NCI-H1694 treated with DMSO at 0.1 percent for 48 hours (cell line): ENCODE data around the gene THSD4.
"Not testable (repeated sequence)": the region's sequence is repeated elsewhere in the genome, so short reads cannot be mapped to it uniquely, and the experiment has no call there.

ENCODE experiments used
- DNase-seq: peaks from one replicate; lab custom pipeline; 2025; lab: John Stamatoyannopoulos, UW

Gene THSD4

DNA sequence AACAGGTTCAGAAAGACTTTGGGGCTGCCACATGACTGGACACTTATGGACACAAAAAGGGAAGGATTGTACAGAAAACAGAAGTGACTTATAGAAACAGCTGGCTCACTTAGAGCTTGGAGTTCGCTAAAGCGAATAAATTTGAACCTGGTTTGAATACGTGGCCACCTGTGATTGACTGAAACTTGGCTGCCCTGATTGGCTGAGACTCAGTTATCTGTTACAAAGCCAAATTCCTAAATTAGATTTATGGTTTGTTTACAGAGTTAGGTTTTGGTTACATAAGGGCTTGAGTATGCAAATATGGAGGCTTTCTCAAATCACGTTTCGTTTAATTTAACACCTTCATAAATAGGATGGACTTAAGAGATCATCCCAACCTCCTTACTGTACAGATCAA, 270.2 kb downstream of the THSD4 start:
- DNase-seq, result no peak

DNA sequence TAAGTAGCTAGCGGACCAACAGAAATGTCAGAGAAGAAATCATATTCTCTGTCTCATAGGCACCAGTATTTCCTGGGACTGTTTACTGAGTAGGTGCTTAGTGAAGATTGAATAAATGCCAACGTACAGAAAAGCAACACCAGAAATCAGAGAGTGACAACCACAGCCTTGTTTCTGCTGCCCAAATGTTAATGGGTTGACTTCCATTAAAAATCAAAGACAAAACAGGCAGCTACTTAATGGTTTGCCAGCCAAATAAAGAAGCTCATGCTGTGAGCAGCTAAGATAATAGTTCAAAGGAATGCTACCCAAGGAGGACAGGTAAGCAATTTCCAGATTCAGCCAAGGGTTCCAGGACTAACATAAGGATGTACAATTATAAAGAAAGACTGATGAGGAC, 270.7 kb downstream of the THSD4 start:
- no peak for DNase-seq

DNA sequence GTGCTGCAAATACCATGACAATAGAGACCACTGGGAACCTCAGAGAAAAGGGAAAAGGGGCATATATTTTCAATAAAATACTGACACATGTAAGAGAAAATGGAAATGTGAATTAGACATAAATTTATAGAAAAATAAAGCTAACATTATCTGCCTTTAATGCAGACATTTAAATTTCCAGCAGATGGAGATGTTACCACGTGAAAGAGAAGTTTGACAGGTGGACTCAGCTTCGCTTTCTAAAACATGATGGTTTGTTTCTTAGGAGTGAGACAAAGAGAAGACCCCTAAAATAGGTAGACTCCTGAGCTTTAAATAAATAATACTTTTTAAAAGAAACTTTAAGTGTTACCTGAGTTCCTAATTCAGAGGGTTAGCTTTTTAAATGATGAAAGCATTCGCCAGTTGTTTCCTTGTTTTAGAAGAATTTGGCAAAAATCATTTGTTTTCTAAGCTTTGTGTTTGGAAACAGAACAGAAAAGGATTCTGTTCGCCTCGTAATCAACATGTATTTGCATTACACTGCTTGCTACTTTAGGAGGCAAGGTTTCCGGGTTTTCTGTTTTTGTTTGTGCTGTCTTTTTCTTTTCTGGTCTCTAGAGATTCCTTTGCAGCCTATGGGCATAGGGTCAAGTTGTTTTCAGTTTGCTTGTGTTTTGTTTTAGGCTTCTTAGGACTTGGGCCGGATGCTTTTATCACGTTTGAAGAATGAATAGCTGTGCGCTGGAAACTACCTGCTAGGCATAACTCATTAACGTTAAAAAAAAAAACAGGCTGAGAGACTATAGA, 271.4 kb downstream of the THSD4 start:
- peak; percentile 22 for DNase-seq

DNA sequence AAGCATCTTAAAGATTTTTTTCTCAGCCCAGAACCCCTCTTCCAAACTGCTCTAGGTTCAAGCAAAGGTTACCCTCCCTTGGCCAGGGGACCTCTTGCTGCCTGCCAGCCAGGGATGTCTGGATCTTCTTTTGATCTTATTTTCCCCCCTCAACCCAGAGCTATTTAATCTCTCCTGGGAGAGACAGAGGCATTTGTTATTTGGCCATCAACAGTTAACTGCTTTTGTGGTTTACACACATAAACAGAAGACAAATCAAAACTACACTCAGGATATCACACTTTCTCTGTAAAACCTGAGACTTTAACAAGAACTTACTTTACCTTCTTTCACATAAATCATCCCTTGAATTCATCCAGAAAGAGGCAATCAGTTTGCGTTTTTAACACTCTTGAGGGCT, 272.5 kb downstream of the THSD4 start:
- DNase-seq, result no peak

DNA sequence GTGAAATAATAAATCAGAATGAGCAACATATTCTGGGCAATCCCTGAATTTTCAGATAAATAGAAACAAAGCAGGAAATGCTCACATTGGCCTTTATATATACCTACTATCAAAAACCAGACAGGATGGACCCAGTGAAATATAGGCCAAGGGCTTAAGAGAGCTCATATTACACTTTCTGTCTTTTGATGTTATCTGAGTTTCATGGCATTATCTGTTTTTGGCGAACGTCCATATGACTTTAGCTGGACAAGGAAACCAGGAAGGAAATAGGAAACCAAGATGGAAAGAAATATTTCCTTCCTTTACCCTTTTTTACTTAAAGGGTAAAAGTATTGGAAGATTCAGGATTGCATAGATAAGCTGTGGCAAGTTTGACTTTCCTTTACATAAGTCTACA, 274.8 kb downstream of the THSD4 start:
- DNase-seq, result no peak

DNA sequence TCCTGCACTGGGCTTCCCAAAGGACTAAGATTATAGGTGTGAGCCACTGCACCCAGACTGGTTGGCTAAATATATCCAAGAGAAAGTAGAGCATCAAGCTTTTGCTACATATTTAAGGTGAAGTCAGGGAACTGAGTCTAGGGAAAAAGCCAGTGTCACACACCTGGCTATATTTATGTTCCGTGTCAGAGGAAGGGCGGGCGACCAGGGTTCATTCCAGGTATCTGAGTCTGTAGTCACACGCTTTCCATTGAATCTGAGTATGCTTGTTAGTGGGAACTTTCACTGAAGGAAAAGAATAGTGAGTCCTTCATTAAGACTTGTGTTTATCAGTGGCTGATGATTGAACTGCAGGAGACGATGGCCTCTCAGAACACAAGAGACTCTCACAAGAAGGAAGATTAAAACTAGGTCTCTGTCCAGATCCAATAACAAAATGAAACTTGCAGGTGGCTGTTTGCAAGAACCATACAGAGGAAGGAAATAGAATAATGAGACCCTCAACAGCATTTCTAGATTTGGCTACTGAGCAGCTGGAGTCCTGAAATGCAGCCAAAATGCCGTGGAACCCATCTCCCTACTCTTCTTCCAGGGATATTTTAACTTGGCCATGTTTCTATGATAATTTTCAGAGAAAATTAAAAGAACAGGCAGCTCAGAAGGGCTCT, 276.3 kb downstream of the THSD4 start:
- no peak for DNase-seq

DNA sequence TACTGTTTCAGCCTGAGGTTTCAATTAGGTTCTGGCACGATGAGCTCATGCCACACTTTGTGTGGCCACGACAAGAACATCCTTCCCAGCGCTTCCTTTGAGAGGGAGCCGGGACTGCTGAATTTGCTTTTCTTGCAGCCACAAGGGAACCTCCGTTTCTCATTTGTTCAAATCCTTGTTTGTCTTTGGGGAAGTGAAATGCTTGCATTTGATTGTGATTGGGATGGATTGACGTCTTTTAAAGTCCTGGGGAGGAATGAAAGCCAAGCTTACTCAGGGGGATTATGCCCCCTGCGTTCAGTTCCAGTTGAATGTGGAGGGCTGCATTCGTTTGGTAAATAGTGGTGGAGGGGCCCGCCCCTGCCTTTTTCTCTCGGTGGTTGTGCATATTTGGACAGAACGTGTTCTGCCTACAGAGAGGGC, 277.6 kb downstream of the THSD4 start:
- no peak for DNase-seq

DNA sequence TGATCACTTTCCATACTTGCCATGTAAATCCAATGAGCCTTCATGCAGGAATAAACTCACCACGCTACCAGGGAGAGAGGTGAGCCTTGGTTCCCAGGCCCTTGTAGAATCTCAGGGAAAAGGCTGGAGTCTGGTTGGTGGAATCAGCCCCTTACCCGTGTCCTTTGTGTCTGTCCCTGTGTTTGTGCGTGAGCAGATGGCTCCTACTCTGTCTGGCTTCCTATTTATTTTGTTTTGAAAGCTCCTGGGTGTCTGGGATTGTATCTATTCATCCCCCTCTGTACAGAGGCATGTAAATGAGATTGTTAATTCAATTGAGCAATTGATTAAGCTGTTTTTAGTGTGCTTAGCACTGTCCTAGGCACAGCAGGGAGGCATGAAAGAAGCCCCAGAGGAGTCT, 278.1 kb downstream of the THSD4 start:
- no peak for DNase-seq

DNA sequence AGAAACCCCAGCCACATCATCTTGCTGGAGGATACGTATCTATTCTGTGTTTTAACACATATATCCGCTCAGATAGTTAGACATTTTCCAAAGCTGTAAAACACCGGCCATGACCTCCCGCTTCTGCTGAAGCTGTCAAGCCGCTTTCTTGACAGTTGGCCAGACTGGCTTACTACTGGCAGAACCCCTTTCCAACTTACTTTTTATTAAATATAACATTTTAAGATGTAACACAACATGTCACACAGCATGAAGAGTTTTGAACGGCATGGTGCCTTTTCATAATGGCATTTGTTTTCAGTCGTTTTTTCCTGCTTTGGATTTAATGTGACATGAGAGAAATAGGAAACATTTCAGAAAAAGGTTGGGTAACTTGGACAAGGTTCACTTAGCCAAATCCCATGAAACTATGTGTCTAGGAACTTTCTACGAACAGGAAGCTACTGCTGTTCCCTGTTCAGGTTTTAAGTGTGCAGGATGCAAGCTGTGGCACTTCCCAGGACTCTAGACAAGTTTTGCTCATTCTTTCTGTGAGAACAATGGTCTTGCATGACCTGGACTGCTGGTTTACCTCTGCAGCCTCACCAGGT, 281.4 kb downstream of the THSD4 start:
- no peak for DNase-seq

DNA sequence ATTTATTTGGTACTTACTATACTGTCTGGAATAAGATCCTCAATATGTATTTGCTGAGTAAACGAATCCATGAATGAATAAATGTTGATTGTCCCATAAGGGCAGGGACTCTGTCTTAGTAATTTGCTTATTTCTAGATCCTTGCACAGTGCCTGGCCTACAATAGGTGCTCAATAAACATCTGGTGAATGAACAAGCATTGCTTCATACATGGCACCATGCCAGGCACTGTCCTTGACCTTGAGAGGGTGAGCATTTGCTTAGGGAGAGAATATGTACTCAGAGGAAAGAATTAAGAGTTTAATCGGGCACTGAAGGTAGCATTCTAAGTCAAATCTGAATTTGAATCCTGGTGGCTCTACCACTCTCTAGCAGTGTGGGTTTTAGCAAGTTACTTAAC, 282.1 kb downstream of the THSD4 start:
- no peak for DNase-seq

DNA sequence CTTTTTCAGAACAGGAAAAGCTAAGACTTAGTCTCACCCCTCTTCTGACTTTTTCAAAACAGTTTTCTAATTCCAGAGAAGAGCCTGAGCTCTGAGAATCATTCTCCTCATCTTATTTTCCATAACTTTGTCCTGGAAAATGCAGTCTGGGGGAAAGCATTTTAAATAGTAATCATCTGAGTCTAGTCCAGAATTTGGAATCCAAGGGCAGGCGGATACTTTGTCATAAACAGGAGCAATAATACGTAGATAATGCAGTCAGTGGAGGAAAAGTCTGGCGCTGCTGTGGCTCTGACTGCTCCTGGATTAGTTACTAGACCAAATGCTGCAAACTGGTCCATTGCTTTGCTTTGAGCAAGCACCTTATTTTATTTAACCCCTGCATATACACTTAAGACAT, 285.0 kb downstream of the THSD4 start:
- no peak for DNase-seq

DNA sequence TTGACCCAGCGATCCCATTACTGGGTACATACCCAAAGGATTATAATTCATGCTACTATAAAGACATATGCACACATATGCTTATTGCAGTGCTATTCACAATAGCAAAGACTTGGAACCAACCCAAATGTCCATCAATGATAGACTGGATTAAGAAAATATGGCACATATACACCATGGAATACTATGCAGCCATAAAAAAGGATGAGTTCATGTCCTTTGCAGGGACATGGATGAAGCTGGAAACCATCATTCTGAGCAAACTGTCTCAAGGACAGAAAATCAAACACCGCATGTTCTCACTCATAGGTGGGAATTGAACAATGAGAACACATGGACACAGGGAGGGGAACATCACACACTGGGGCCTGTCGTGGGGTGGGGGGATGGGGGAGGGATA, 286.5 kb downstream of the THSD4 start:
- not testable (repeated sequence) for DNase-seq

DNA sequence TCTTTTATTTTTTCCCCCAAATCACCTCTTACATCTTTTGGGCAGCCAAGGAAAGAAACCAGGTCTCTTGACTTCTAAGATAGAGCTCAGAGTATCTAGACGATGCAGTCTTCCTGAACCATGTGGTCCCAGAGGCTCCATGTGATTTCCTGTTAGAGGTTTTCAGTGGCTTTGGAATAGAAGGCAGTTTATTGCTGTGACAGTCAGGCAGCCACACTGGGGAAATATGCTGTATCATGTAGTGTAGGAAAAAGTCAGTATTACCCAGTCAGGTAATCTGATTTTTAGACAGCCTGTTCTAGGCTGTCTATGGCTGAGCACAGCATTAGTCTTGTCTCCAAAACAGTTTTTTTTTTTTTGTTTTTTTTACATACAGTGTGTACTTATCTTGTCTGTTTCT, 294.3 kb downstream of the THSD4 start:
- DNase-seq, result no peak

DNA sequence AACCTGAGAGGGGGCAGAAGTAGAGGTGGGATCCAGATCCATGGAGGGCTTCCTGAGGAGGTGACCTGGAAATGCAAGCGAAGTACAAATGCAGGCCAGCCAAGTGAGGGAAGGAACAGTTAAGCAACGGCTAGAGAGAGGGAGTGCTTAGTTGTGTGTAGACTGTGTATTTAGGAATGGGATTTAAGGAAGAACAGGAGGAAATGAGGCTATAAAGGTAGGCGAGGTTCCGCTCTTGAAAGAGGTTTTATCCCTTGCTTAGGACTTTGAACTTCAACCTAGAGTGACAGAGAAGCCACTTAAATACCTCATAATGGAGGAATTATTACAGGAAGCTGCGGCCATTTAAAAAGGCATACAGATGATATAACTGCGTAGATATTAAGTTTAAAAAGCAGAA, 295.1 kb downstream of the THSD4 start:
- no peak for DNase-seq

DNA sequence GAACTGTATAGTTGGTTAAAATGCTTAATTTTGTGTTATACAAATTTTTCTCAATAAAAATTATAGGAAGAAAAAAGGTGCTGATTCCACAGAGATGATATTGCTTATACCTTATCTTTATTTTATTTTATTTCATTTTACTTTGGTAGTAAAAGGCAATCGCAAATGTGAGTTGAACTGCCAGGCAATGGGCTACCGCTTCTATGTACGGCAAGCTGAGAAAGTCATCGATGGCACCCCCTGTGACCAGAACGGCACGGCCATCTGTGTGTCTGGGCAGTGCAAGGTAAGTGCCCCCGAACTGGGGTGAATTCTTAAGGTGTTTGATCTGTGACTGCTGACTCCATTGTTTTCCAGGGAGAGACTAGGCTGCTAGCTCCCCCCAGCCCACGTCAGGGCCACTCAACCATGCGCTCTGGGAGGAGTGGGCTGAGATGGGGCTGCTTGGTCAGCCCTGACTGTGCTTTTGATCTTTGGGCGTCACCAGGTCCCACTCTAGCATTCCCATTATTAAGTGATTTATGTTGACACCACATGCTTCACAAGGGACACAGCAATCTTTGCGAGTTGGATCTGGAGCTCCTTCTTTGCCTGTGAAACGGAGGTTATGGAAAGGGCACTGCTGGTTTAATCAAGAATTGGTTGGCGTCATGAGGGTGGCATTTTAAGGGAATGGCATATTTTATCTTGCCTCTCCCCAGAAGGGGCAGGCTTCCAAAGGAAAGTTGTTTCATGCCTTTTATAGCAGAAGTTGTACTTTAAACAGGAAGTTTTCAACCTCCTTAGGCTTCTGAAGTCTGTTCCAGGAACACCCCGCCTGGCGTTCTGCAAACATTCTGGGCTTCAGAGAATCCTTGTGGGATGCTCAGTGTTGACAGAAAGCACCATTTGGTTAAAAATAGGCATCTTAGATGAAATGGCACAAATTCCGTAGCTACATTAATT, 296.5 kb downstream of the THSD4 start:
- DNase-seq, result no peak

DNA sequence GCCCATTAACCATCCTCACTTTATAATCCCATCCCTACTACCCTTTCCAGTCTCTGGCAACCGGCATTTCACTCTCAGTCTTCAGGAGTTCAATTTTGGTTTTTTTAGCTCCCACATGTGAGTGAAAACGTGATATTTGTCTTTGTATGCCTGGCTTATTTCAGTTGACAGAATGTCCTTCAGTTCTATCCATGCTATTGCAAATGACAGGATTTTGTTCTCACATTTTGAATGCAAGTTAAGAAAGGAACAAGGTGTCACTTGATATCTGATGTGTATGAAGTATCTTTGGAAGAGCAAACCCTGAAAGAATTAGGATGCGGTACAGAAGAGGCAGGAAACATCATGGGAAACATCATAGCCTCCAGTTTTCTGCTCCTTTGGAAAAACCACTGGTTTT, 298.1 kb downstream of the THSD4 start:
- no peak for DNase-seq

DNA sequence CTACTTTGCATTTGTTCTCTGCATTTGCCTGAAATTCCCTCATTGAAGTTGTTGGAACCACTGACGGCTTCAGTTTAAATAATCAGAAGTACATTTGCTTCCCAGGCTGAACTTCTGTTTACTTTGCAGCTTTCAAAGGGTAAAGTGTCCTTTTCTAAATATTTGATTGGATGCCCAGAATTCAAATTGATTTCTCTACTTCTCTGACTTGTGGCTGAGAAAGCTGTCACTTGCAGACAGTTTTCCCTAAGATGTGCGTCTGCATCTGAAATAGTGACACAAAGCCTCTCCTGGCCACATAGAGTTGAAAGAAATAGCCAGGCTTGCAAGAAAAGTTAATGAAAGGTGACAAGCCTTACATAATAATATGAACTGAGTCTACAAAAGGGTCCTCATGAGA, 299.6 kb downstream of the THSD4 start:
- DNase-seq, result no peak

DNA sequence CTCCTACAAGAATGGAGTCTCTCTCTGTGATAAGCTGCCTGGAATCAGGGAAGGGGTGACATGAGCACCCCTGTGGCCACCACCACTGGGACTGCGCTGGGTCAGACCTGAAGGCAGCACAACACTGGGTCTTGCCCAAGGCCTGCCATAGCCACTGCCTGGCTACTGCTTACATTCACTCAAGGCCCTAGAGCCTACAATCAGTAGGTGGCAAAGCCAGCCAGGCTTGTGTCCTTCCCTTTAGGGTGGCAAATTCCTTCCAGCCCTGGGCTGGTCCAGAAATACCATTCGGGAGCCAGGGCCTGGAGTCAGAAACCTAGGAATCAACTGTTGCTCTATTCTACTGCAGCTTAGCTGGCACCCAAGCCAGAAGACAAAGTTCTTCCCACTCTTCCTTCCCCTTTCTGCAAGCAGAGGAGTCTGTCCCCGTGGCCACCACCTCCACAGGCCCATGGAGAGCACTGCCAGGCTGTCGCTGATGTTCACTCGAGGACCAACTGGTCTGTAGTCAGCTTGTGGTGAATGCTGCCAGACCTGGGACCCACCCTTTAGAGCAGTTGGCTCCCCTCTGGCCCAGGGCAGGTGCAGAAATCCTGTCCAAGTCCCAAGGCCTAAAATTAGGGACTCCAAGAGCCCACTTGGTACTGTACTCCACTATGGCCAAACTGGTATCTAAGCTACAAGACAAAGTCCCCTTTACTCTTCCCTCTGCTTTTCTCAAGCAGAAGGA, 307.4 kb downstream of the THSD4 start:
- no peak for DNase-seq

DNA sequence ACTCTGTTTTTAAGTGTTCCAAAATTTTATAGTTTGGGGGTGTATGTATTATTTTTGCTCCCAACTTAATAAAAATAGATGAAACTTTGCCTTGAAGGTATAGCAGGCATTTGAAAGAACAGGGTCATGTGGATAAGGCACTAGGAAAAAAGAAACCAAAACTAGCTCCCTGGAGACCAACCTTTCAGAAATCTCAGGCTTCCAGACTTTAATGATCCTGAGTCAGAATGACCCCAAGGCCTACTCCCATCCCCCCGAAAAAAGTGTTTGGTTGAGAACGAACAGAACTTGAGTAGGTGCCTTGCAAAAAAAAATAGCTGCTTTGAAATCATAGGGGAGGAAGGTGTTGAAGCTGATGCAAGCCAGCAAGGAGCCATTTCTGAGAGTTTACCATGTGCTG, 309.5 kb downstream of the THSD4 start:
- no peak for DNase-seq

DNA sequence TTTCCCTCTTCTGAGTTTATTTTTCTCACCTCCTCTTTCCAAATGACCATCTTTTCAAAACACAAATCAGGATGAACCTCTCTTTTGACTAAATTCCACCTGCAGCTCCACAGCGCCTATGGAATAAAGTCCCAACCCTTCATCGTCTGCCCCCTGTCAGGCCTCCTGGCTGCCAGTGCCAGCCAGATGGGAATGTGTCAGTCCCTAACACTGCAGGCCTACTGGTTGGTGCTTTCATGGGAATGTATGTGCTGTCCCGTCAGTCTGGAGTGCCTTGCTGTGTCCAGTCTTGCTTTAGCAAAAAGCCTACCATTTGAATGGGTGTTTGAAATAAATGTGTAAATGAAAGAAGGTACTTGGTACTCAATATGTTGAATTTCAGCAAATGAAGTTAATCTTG, 310.1 kb downstream of the THSD4 start:
- no peak for DNase-seq

DNA sequence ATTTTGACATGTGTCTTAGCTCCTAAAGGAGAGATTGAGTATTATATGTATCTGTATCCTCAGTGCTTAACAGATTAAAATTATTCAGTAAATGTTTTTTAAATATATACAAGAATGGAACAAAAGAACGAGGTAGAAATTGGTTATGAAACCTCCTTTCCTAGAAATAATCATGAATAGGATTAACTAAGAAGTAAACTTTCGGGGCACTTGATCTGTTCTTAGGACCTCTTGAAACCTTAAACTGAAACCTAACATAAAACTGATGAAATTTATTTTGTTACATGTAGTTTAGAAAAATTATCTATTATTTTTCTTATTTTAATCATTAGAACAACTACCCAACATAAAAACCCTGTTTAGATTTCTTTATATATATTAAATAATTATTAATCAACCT, 311.5 kb downstream of the THSD4 start:
- DNase-seq, result no peak

DNA sequence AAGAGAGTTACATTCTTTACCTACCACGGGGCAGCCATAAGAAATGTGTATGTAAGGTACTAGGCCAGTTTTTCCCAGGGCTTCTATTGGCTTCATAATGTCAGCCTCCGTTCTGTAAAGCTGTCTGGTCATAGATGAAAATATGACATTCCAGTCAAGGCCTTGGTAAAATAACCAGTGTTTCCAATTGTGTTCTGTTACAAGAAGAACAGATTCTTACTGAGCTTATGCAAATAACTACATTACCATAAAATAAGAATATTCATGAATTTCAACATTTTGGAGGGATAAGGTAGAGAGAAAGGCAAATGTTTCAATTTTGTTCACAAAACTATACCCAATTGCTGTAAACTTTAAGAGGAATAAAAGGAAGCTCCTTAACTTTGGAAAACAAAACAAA, 315.5 kb downstream of the THSD4 start:
- DNase-seq, result no peak
